Testis (tissue), 3 donors: ENCODE measurements around the gene PPP1R12B. TPM values are rescaled to one million over a fixed set of nuclear protein-coding genes. Genes with fewer than 3 reads are reported as not detected.

Experiments used
- DNase-seq: peaks from one replicate; pipeline ENCODE4 v3.0.0-alpha.2; 2019
- H3K27ac ChIP-seq, 2 donors: fragments of 200-600 bp; sonication (generic); one replicate each; pipeline ENCODE4 v1.5.1; 2019
- H3K27me3 ChIP-seq: fragments of 200-600 bp; sonication (generic); one replicate; pipeline ENCODE4 v1.5.1; 2019
- H3K36me3 ChIP-seq: fragments of 200-600 bp; sonication (generic); one replicate; pipeline ENCODE4 v1.5.1; 2017; ENCODE audit warnings: low read depth; ENCODE audit errors: missing control alignments
- H3K4me1 ChIP-seq: fragments of 200-600 bp; sonication (generic); one replicate; pipeline ENCODE4 v1.5.1; 2019
- H3K4me3 ChIP-seq, 2 donors: fragments of 200-600 bp; sonication (generic); one replicate each; pipeline ENCODE4 v1.5.1; 2017 to 2019
- H3K9me3 ChIP-seq: fragments of 200-600 bp; sonication (generic); one replicate; pipeline ENCODE4 v1.5.1; 2017
- CTCF ChIP-seq, 3 experiments: fragments of 450-650 bp in 2 of 3; fragments of 200-600 bp in 1 of 3; sonication (generic) in 1 of 3; IDR thresholded peaks; one replicate each; pipeline ENCODE4 v1.5.1; 2016 to 2019; ENCODE audit warnings: antibody characterized with exemption in 3 of 3, mild to moderate bottlenecking in 2 of 3, moderate library complexity in 1 of 3
- POLR2A ChIP-seq: fragments of 450-650 bp; IDR thresholded peaks from one replicate; pipeline ENCODE4 v1.6.1; 2017; ENCODE audit warnings: antibody characterized with exemption, mild to moderate bottlenecking, moderate library complexity
- WGBS, 2 donors: methylation state at CpG; one replicate each; pipeline ENCODE4 v1.1.5; 2018; 5-methylcytosine and 5-hydroxymethylcytosine counted together
- intact Hi-C: fragments of 100-400 bp; cut with DNase I; formaldehyde crosslinking; loops from one replicate; pipeline ENCODE4 v1.15.1; 2023; ENCODE audit warnings: low total_unique reads
- polyA plus RNA-seq: library from polyadenylated mRNA; stranded (reverse); fragments of 350-450 nt; fragmentation: Illumina TruSeq; extraction: RNeasy Lipid Tissue Mini Kit (QIAGEN cat#74804); gene quantifications from one replicate; pipeline ENCODE4 v1.2.3, GENCODE V29; 2014; ENCODE audit warnings: low read depth, low replicate concordance; ENCODE audit not compliant: insufficient read depth
- total RNA-seq, 2 donors: library from RNA; depleted of rRNA; stranded (reverse); fragments of >200 nt; gene quantifications; one replicate each; pipeline ENCODE4 v1.2.3, GENCODE V29; 2016

Gene PPP1R12B
- total and polyA plus RNA-seq, 3 donors from 2014 or later = 32.6 to 61.2 (median 54.6) TPM

GRCh38 chr1:202589190-202589930, 240.9 kb downstream of the PPP1R12B start:
- WGBS, 2 donors = 55 to 62% methylated on average over 7 to 8 of the region's 8 CpGs
- TF ChIP-seq CTCF (IDR thresholded peaks at IDR 0.05) (no peak), POLR2A (no peak)
- Histone ChIP-seq H3K4me1 (peaks cover 20% of the 10 kb centered on the region), H3K36me3 (no peaks in the 10 kb centered on the region), H3K9me3 (no peaks in the 10 kb centered on the region), H3K27ac (peak overlapping the region; percentile 16 to 66), H3K27me3 (no peaks in the 10 kb centered on the region), H3K4me3 (no peak overlapping the region)
- intact Hi-C loops = no loop called here
- DNase-seq = peak; percentile 72

DNA sequence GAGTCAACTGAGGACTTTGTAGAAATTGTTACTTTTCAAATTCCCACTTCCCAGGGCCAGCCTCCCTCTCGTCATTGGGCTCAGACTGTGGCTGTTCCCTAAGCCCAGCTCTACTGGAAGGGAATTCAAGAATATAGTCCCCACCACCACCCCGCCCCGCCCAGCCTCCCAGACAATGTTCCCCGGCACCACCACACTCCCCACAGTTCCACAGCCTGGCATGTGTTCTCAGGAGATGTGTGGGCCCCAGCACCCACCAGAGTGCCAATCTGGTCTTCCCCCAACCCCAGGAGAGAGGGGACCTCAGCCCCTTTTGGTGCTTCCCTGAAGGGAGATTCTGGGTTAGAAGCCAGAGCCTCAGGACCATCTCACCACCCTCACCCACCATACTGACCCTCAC, 241.6 kb downstream of the PPP1R12B start:
- DNase-seq = no peak
- 82 to 91% methylated on average over 4 of the region's 4 CpGs for WGBS, 2 donors
- no peak overlapping the region for H3K27ac ChIP-seq
- intact Hi-C loops = no loop called here
- H3K27me3 ChIP-seq = no peaks in the 10 kb centered on the region
- H3K36me3 ChIP-seq = no peaks in the 10 kb centered on the region
- no peaks in the 10 kb centered on the region for H3K9me3 ChIP-seq
- H3K4me3 ChIP-seq = no peak overlapping the region
- TF ChIP-seq POLR2A = no peak
- TF ChIP-seq CTCF (IDR thresholded peaks at IDR 0.05) = no peak
- H3K4me1 ChIP-seq = peaks cover 20% of the 10 kb centered on the region

GRCh38 chr1:202590975-202591411, 242.5 kb downstream of the PPP1R12B start:
- Histone ChIP-seq H3K9me3 (no peaks in the 10 kb centered on the region), H3K27ac (no peak overlapping the region), H3K27me3 (no peaks in the 10 kb centered on the region), H3K36me3 (no peaks in the 10 kb centered on the region), H3K4me3 (no peak overlapping the region), H3K4me1 (peaks cover 20% of the 10 kb centered on the region)
- TF ChIP-seq CTCF (IDR thresholded peaks at IDR 0.05) = no peak
- TF ChIP-seq POLR2A = no peak
- 85 to 86% methylated on average over 5 of the region's 5 CpGs for WGBS, 2 donors
- no peak for DNase-seq
- intact Hi-C loops = no loop called here

DNA sequence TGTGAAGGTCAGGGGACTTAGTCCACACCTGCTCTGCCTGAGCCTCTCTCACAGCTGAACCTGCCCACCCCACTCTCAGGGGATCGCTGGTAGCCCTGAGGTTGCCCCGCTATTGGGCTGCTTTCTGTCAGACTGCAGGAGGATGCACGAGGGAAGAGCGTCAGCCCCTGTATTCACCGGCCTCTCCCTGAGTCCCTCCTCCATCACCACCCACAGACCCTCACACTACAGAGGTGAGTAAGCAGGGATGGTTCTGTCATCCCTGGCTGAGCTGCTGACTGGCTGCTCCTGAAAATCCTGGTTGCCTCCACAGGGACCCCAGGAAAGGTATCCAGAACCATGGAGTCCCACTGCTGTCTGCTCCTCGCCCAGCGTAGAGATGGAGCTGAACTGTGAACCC, 243.0 kb downstream of the PPP1R12B start:
- Histone ChIP-seq H3K4me3 (no peak overlapping the region), H3K36me3 (no peaks in the 10 kb centered on the region), H3K4me1 (peaks cover 20% of the 10 kb centered on the region), H3K9me3 (no peaks in the 10 kb centered on the region), H3K27me3 (no peaks in the 10 kb centered on the region), H3K27ac (no peak overlapping the region)
- WGBS, 2 donors = 90 to 100% methylated on average over 3 to 7 of the region's 7 CpGs
- DNase-seq = no peak
- TF ChIP-seq CTCF (IDR thresholded peaks at IDR 0.05) (no peak), POLR2A (no peak)
- intact Hi-C loops = no loop called here

- no peak for DNase-seq
- no peaks in the 10 kb centered on the region for H3K36me3 ChIP-seq
- TF ChIP-seq POLR2A (no peak), CTCF (IDR thresholded peaks at IDR 0.05) (no peak)
- H3K27me3 ChIP-seq = no peaks in the 10 kb centered on the region
- no peak overlapping the region for H3K27ac ChIP-seq
- H3K4me3 ChIP-seq = no peak overlapping the region
- H3K4me1 ChIP-seq = peaks cover 15% of the 10 kb centered on the region
- WGBS, 2 donors = 84 to 90% methylated on average over 7 of the region's 7 CpGs
- intact Hi-C loops = no loop called here
- no peaks in the 10 kb centered on the region for H3K9me3 ChIP-seq
These were observed 243.6 kb downstream of the PPP1R12B start for GRCh38 chr1:202592146-202592545.
